HepG2 (cell line): ENCODE results near the gene QRICH2. TPM values are rescaled to one million over a fixed set of nuclear protein-coding genes. Genes with fewer than 3 reads are reported as not detected.

Source experiments
- ATF7-NPFF ChIP-seq: sonication (generic); formaldehyde crosslinking; IDR thresholded peaks from 2 replicates; pipeline ENCODE4 v1.8.1; 2023; ENCODE audit warnings: mild to moderate bottlenecking, low read depth, missing genetic modification reagents, moderate library complexity
- CBX1 ChIP-seq: IDR thresholded peaks from one replicate; pipeline ENCODE4 v1.6.1; 2016; ENCODE audit warnings: antibody characterized with exemption, low read depth
- CERS6 ChIP-seq: sonication (generic); formaldehyde crosslinking; IDR thresholded peaks from 2 replicates; pipeline ENCODE4 v1.5.0; 2020; ENCODE audit warnings: missing genetic modification reagents
- GTF2F1 ChIP-seq: fragments of 150-350 bp; IDR thresholded peaks from 2 replicates; pipeline ENCODE4 v1.6.1; 2014; ENCODE audit warnings: low read length
- NRL ChIP-seq: sonication (generic); formaldehyde crosslinking; IDR thresholded peaks from 2 replicates; pipeline ENCODE4 v1.5.0; 2020; ENCODE audit warnings: missing genetic modification reagents, mild to moderate bottlenecking, moderate library complexity, borderline replicate concordance
- RFX1 ChIP-seq: fragments of 450-650 bp; IDR thresholded peaks from 2 replicates; pipeline ENCODE4 v1.6.1; 2017
- SAP130 ChIP-seq: IDR thresholded peaks from 2 replicates; pipeline ENCODE4 v1.6.1; 2016; ENCODE audit warnings: low read depth
- U2AF1 ChIP-seq: fragments of 200-400 bp; formaldehyde crosslinking; optimal IDR thresholded peaks from 2 replicates; pipeline ENCODE3; 2017; ENCODE audit warnings: mild to moderate bottlenecking, low read depth, low read length
- ZBTB43 ChIP-seq: sonication (generic); formaldehyde crosslinking; conservative IDR thresholded peaks from 2 replicates; pipeline ENCODE4 v1.4.0; 2020; ENCODE audit warnings: missing genetic modification reagents
- ZFP1 ChIP-seq: IDR thresholded peaks from 2 replicates; pipeline ENCODE4 v1.6.1; 2016
- ZFP36L1 ChIP-seq: sonication (generic); formaldehyde crosslinking; IDR thresholded peaks from 2 replicates; pipeline ENCODE4 v1.8.0; 2022; ENCODE audit warnings: mild to moderate bottlenecking, missing genetic modification reagents, moderate library complexity
- ZNF225 ChIP-seq: sonication (generic); formaldehyde crosslinking; IDR thresholded peaks from 2 replicates; pipeline ENCODE4 v1.4.0; 2020; ENCODE audit warnings: mild to moderate bottlenecking, missing genetic modification reagents
- ZNF350 ChIP-seq: sonication (generic); formaldehyde crosslinking; IDR thresholded peaks from 2 replicates; pipeline ENCODE4 v1.4.0; 2020; ENCODE audit warnings: mild to moderate bottlenecking, low read depth, missing genetic modification reagents, borderline replicate concordance
- ZNF512B ChIP-seq: sonication (generic); formaldehyde crosslinking; IDR thresholded peaks from 2 replicates; pipeline ENCODE4 v1.5.1; 2020; ENCODE audit warnings: missing genetic modification reagents, mild to moderate bottlenecking, borderline replicate concordance
- ZNF564 ChIP-seq: sonication (generic); formaldehyde crosslinking; IDR thresholded peaks from 2 replicates; pipeline ENCODE4 v1.8.1; 2023; ENCODE audit warnings: mild to moderate bottlenecking, missing genetic modification reagents
- ZNF691 ChIP-seq: sonication (generic); formaldehyde crosslinking; IDR thresholded peaks from 2 replicates; pipeline ENCODE4 v1.4.0; 2020; ENCODE audit warnings: missing genetic modification reagents, low read depth, mild to moderate bottlenecking, borderline replicate concordance
- ZSCAN22 ChIP-seq: sonication (generic); formaldehyde crosslinking; IDR thresholded peaks from 2 replicates; pipeline ENCODE4 v1.4.0; 2020; ENCODE audit warnings: mild to moderate bottlenecking, missing genetic modification reagents
- polyA plus RNA-seq, 8 experiments: library from polyadenylated mRNA; depleted of rRNA in 3 of 8; stranded (reverse) in 7 of 8; unstranded in 1 of 8; fragments of >200 nt; fragmentation: Illumina TruSeq in 4 of 8; extraction: Trizol in 4 of 8; gene quantifications; 2 replicates each; pipeline versions ENCODE4 v1.2.1 to v1.2.3, GENCODE V29; 2011 to 2016; ENCODE audit warnings: low read depth in 4 of 8, missing spikeins in 1 of 8, mixed read lengths in 1 of 8; ENCODE audit not compliant: insufficient read depth in 1 of 8
- total RNA-seq, 5 experiments: library from RNA; depleted of rRNA; stranded (reverse); fragments of >200 nt; fragmentation: Illumina TruSeq; extraction: Trizol; gene quantifications; 2 replicates each; pipeline ENCODE4 v1.2.3, GENCODE V29; 2016; ENCODE audit warnings: low read depth in 1 of 5

The QRICH2 gene
- total and polyA plus RNA-seq, 2 of the 13 experiments (the other 11 are each of a cell fraction or from before 2014, with no cell fraction given), result 3.7 to 5.7 TPM

- TF ChIP-seq ZNF691 (CRISPR knock-in tag) (peak; percentile 80; the same call in 1 of the 2 replicates), ZNF512B (CRISPR knock-in tag) (no peak), ZSCAN22 (CRISPR knock-in tag) (no peak; the same call in 1 of the 2 replicates), ZFP36L1 (CRISPR knock-in tag) (peak; percentile 89), ZNF350 (peak; percentile 98), ZNF225 (CRISPR knock-in tag) (peak; percentile 96), CERS6 (CRISPR knock-in tag) (no peak), U2AF1 (peak; percentile 98), RFX1 (no peak), ZNF564 (CRISPR knock-in tag) (peak; percentile 85; the same call in 1 of the 2 replicates), SAP130 (peak; percentile 97), NRL (no peak; the same call in none of the 2 replicates), ATF7-NPFF (CRISPR knock-in tag) (peak; percentile 49), CBX1 (peak; percentile 29), ZBTB43 (CRISPR knock-in tag) (0 out of 2 replicates have a peak, but pooled peaks have one; percentile 35), GTF2F1 (peak; percentile 64; the same call in 1 of the 2 replicates), ZFP1 (CRISPR knock-in tag) (peak; percentile 35; the same call in 1 of the 2 replicates)
Measured at GRCh38 chr17:76353599-76354316, 45.7 kb upstream of the QRICH2 start, which contains the start of gene PRPSAP1 (continued).
